HFFc6 (cell line): ENCODE results near the gene GLRA1. TPM values are rescaled to one million over a fixed set of nuclear protein-coding genes. Genes with fewer than 3 reads are reported as not detected.

Experiments used
- DNase-seq: peaks from one replicate; pipeline ENCODE4 v3.0.0-alpha.2; 2018
- H3K27ac Mint-ChIP-seq: 2 replicates; pipeline ENCODE4 v1.8.0; 2020; ENCODE audit warnings: mild to moderate bottlenecking, mixed read lengths
- H3K27me3 Mint-ChIP-seq: 2 replicates; pipeline ENCODE4 v1.8.0; 2021; ENCODE audit warnings: mild to moderate bottlenecking, moderate library complexity, mixed read lengths; ENCODE audit not compliant: insufficient read depth
- H3K36me3 Mint-ChIP-seq: 2 replicates; pipeline ENCODE4 v1.8.0; 2021; ENCODE audit warnings: low read depth, mixed read lengths
- H3K4me1 Mint-ChIP-seq: 2 replicates; pipeline ENCODE4 v1.8.0; 2020; ENCODE audit warnings: low read depth, mixed read lengths
- H3K4me3 Mint-ChIP-seq: 2 replicates; pipeline ENCODE4 v1.8.0; 2020; ENCODE audit warnings: mild to moderate bottlenecking, moderate library complexity, mixed read lengths
- H3K9me3 Mint-ChIP-seq: 2 replicates; pipeline ENCODE4 v1.8.0; 2020; ENCODE audit warnings: mild to moderate bottlenecking, mixed read lengths
- long read RNA-seq: library from polyadenylated mRNA; unstranded; transcript quantifications from one replicate; pipeline ENCODE4 v2.0.0, GENCODE V29; 2019
- total RNA-seq, 6 experiments: library from RNA; stranded (reverse); fragmentation: NEBNext Ultra II Directional; extraction: Animal tissue kit (Norgen Biotek cat#: 25700); gene quantifications; 2 replicates in 1 of 6; 3 replicates in 5 of 6; pipeline ENCODE4 v1.2.3, GENCODE V29; 2021
- TF ChIP-seq, protein P1 (sequence below): fragments of 200-600 bp; sonication (generic); IDR thresholded peaks from 2 replicates; pipeline ENCODE4 v1.5.0; 2021; ENCODE audit warnings: antibody characterized with exemption, mild to moderate bottlenecking

Gene GLRA1
- total RNA-seq, result not detected
- long read RNA-seq, result 0 reads

DNA sequence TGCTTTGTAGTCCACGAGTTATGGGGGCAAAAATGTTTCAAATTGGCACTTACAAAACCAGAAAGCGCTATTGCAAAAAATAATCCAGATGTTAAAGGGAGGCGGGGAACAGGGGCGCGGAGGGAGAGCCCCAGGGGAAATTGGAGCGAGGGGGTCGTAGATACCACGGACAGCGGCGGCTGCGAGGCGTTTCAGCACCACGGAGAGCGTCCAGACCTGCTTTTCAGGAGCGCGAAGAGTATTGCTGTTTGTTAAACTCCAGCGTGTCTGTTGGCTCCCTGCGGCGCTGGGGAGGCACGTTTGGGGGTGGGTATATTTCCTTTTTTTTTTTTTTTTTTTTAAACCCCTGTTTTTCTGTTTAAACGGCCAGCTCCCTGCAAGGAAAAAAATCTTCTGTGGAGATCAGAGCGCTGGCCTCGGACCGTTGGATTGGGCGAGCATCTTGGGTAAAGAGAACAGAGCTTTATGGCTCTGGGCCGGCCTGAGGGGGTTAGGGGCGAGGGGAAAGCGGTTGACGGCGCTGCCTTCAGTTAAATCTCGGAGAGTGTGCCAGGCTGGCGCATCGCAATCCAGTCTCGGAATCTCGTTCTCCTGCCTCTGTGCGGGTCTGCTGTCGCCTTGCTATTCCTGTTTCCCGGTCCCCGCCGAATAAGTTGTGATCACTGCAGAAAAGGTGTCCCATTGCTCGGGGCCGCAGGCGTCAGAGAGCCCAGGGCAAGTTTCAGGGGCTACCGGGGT is at the start of gene GLRA1:
Gene GLRA1, minus strand, starts transcription at position 288 of the 738 bp plus-strand sequence. CDS start 302 bp downstream, outside the sequence.
- no peak within 1 kb of the TSS for H3K27ac Mint-ChIP-seq
- H3K36me3 Mint-ChIP-seq, result no peaks in the 10 kb centered on the region
- H3K4me3 Mint-ChIP-seq, result no peak within 1 kb of the TSS
- DNase-seq, result no peak
- H3K9me3 Mint-ChIP-seq, result no peaks in the 10 kb centered on the region
- no peaks in the 10 kb centered on the region for H3K4me1 Mint-ChIP-seq
- H3K27me3 Mint-ChIP-seq, result peaks cover 4% of the 10 kb centered on the region; the same call in 1 of the 2 replicates
- TF ChIP-seq, protein P1, sequence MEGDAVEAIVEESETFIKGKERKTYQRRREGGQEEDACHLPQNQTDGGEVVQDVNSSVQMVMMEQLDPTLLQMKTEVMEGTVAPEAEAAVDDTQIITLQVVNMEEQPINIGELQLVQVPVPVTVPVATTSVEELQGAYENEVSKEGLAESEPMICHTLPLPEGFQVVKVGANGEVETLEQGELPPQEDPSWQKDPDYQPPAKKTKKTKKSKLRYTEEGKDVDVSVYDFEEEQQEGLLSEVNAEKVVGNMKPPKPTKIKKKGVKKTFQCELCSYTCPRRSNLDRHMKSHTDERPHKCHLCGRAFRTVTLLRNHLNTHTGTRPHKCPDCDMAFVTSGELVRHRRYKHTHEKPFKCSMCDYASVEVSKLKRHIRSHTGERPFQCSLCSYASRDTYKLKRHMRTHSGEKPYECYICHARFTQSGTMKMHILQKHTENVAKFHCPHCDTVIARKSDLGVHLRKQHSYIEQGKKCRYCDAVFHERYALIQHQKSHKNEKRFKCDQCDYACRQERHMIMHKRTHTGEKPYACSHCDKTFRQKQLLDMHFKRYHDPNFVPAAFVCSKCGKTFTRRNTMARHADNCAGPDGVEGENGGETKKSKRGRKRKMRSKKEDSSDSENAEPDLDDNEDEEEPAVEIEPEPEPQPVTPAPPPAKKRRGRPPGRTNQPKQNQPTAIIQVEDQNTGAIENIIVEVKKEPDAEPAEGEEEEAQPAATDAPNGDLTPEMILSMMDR, result no peak

GRCh38 chr5:151970885-151971284 is 46.2 kb upstream of the GLRA1 start:
- Mint-ChIP-seq H3K27ac (no peak overlapping the region), H3K9me3 (no peaks in the 10 kb centered on the region), H3K4me1 (no peaks in the 10 kb centered on the region), H3K27me3 (no peaks in the 10 kb centered on the region; the same call in 1 of the 2 replicates), H3K36me3 (no peaks in the 10 kb centered on the region), H3K4me3 (no peak overlapping the region)
- TF ChIP-seq, protein P1, result no peak
- DNase-seq, result no peak

DNA sequence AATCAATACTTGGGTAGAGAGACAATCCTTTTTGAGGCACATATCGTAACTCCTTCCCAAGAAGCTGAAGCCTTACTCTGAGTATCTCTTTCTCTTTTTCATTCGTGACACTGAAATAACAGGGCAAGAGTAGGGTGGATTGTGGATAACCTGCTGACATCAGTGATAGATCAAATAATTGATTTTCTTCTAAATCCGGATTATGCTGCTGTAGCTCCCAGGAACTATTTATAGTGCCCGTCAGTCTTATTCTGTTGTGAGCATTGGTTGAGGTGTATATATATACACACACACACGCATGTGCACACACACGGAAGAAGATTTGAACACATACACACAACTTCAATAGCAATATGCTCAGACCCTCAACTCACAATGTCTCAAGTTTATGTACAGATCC is 43.2 kb upstream of the GLRA1 start:
- no peak for DNase-seq
- no peaks in the 10 kb centered on the region; the same call in 1 of the 2 replicates for H3K27me3 Mint-ChIP-seq
- H3K27ac Mint-ChIP-seq, result no peak overlapping the region
- TF ChIP-seq, protein P1, result no peak
- H3K4me3 Mint-ChIP-seq, result no peak overlapping the region
- H3K9me3 Mint-ChIP-seq, result peaks cover 3% of the 10 kb centered on the region; the same call in 1 of the 2 replicates
- no peaks in the 10 kb centered on the region for H3K36me3 Mint-ChIP-seq
- H3K4me1 Mint-ChIP-seq, result no peaks in the 10 kb centered on the region

- DNase-seq, result no peak
- TF ChIP-seq, protein P1, result no peak
- no peaks in the 10 kb centered on the region for H3K36me3 Mint-ChIP-seq
- no peaks in the 10 kb centered on the region; the same call in none of the 2 replicates for H3K27me3 Mint-ChIP-seq
- peaks cover 3% of the 10 kb centered on the region; the same call in 1 of the 2 replicates for H3K9me3 Mint-ChIP-seq
- H3K4me1 Mint-ChIP-seq, result no peaks in the 10 kb centered on the region
- H3K27ac Mint-ChIP-seq, result no peak overlapping the region
- no peak overlapping the region for H3K4me3 Mint-ChIP-seq
Measured at GRCh38 chr5:151966046-151966445, 41.4 kb upstream of the GLRA1 start.

DNA sequence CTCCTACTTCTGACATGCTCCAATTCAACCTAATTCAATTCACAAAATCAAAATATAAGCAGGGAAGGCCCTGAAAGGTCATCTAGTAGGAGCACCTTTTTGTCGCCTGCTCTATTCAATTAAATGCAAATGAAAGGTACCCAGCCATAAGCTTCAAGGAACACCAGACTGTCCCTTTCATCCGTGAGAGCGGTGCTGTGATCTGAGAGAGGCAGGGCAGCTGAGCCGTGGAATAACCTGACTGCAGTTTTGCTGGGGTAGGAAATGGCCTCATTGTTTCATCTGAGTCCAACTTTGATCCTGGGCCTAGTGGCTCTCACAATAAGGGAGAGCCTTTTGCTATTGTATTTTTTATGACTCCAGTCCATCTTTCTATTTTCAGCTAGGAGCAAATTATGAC is 39.8 kb upstream of the GLRA1 start:
- peaks cover 3% of the 10 kb centered on the region; the same call in 1 of the 2 replicates for H3K9me3 Mint-ChIP-seq
- H3K27me3 Mint-ChIP-seq, result no peaks in the 10 kb centered on the region; the same call in none of the 2 replicates
- H3K4me3 Mint-ChIP-seq, result no peak overlapping the region
- H3K36me3 Mint-ChIP-seq, result no peaks in the 10 kb centered on the region
- TF ChIP-seq, protein P1, result no peak
- no peak overlapping the region for H3K27ac Mint-ChIP-seq
- DNase-seq, result no peak
- no peaks in the 10 kb centered on the region for H3K4me1 Mint-ChIP-seq
